Activated naive CD8-positive, alpha-beta T cell treated with anti-CD3 and anti-CD28 coated beads for 36 hours (primary cell): ENCODE measurements around the gene ANKZF1. TPM values are rescaled to one million over a fixed set of nuclear protein-coding genes. Genes with fewer than 3 reads are reported as not detected.
"Not testable (repeated sequence)": the region's sequence is repeated elsewhere in the genome, so short reads cannot be mapped to it uniquely, and the experiment has no call there.

Experiments used
- DNase-seq: peaks from one replicate; pipeline ENCODE4 v3.0.0; 2021
- H3K27ac Mint-ChIP-seq: one replicate; pipeline ENCODE4 v1.8.0; 2022; ENCODE audit warnings: mild to moderate bottlenecking, moderate library complexity, mixed read lengths
- H3K27me3 Mint-ChIP-seq: one replicate; pipeline ENCODE4 v1.8.0; 2022; ENCODE audit warnings: mild to moderate bottlenecking, mixed read lengths
- H3K36me3 Mint-ChIP-seq: one replicate; pipeline ENCODE4 v1.8.0; 2021; ENCODE audit warnings: mild to moderate bottlenecking, mixed read lengths
- H3K4me1 Mint-ChIP-seq: one replicate; pipeline ENCODE4 v1.8.0; 2021; ENCODE audit warnings: mixed read lengths
- H3K4me3 Mint-ChIP-seq: one replicate; pipeline ENCODE4 v1.8.0; 2022; ENCODE audit warnings: mild to moderate bottlenecking, moderate library complexity, mixed read lengths
- H3K9me3 Mint-ChIP-seq: one replicate; pipeline ENCODE4 v1.8.0; 2022; ENCODE audit warnings: mixed read lengths
- total RNA-seq, 2 experiments: library from RNA; stranded (reverse); gene quantifications; one replicate each; pipeline ENCODE4 v1.2.3, GENCODE V29; 2021

The ANKZF1 gene
- total RNA-seq, 2 experiments from 2014 or later, result 102 to 114 TPM

DNA sequence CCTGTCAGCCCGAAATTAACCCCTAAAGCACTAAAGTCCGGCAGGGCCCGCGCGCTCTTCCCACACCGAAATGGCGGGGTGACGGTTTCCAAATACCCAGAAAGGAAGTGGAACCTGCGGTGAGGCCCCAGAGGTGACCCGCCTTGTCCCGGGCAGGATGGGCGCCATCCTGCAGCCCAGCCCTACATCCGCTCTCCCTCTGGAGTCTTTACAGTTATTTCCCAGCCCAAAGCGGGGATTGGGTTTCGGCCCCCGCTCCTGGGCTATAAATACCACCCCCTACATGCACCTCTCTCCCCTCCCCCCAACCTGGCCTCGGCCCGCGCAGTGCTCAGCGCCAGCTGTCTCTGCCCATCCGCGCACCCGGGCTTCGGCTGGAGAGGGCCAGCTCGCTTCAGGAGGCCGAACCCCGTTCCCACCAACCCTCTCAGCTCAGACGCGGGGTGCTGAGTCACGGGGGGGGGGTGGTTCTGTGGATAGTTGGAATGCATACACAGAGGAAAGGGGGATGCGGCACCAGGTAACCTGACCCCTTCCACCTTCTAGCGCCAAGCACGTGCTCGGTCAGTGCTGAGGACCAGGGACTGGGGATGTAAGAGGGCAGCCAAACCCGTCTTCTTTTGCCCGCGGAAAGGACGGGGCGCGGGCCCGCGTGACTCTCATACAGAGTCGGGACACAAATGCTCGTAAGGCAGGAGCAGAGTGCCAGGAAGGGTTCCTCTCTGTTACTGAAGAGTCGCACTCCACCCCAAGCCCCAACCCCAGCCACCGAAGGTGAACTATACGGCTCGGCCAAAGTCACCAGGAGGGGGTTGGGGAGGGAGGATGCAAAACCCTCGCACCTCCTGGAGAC lies 23.5 kb downstream of the ANKZF1 start, which contains the start of gene TUBA4B:
Gene TUBA4B (plus strand): TSS at position 344 of the 853 bp plus-strand sequence. CDS start 165 bp downstream, at position 509.
- Mint-ChIP-seq H3K4me1 (peaks cover 52% of the 10 kb centered on the region), H3K4me3 (peak within 1 kb of the TSS; percentile 97), H3K9me3 (no peaks in the 10 kb centered on the region), H3K27me3 (no peaks in the 10 kb centered on the region), H3K27ac (peak within 1 kb of the TSS; percentile 95), H3K36me3 (peaks cover 38% of the 10 kb centered on the region)
- peak; percentile 66 for DNase-seq

DNA sequence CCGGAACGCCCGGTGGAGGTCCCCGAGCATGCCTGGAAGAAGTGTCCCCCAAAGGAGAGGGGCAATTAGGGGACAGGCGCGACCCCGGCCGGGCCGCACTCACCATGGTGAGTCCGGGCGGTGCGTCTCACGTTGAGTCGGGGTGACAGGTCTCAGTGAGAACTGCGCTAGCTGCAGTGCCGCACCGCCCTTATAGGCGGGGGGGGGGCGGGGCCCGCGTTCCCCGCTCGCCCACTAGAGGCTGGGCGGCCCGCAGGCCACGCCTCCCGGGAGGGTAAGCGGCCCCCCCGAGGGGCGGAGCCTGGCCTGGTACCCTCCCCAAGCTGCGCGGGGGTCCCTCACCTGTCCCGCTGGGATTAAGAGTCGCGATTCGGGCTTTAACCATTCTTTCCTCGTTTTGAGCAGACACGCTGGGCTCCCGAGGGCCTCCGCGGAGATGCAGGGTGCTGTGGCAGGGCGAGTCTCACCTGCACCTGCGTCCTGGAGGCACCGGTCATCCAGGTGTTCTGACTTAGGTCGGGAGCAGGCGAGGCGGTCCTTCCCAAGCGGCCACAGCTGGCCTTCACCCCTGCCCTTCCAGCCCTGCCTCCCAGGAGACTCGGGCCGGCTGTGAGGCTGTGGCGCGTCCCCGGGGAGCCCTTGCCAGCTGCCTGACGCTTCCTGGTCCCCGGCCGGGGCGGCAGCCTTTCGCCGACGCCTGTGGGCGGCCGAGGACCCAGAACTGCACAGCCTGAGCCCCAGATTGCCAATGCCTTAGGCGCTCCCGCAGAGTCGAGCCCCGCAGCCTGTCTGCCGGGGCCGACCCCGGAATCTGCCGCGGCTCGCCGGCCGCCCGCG lies 24.4 kb downstream of the ANKZF1 start, which contains the start of gene TUBA4A:
Gene TUBA4A (minus strand): TSS at position 166 of the 837 bp plus-strand sequence. CDS start 60 bp downstream, at position 106.
- no peaks in the 10 kb centered on the region for H3K9me3 Mint-ChIP-seq
- H3K4me3 Mint-ChIP-seq, result peak within 1 kb of the TSS; percentile 97
- H3K27me3 Mint-ChIP-seq, result no peaks in the 10 kb centered on the region
- peaks cover 43% of the 10 kb centered on the region for H3K4me1 Mint-ChIP-seq
- peak within 1 kb of the TSS; percentile 95 for H3K27ac Mint-ChIP-seq
- H3K36me3 Mint-ChIP-seq, result peaks cover 29% of the 10 kb centered on the region
- peak; percentile 90 for DNase-seq

DNA sequence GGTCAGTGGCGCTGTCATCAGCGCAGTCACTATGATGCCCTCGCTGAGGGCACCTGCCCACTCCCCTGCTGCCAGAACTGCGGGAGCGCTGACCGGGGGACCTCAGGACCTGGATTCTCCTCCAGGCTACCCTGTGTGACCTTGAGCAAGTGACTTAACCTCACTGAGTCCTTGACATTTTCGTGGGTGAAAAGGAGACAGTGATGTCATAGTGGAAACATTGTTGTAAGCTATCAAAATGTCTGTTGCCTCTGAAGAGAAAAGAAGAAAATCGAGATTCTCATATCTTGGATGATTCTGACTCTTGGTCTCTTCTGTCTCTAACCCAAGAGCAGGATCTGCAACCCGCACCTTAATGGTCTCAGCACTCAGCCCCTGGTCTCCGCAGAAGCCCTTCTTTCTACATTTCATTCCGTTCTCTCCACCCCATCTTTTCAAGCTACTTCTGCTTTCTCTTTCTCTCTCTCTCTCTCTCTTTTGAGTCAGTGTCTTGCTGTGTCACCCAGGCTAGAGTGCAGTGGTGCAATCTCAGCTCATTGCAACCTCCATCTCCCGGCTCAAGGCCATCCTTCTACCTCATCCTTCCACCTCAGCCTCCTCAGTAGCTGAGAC lies 25.1 kb downstream of the ANKZF1 start:
- H3K27me3 Mint-ChIP-seq, result no peaks in the 10 kb centered on the region
- H3K4me1 Mint-ChIP-seq, result peaks cover 36% of the 10 kb centered on the region
- peak overlapping the region; percentile 95 for H3K27ac Mint-ChIP-seq

DNA sequence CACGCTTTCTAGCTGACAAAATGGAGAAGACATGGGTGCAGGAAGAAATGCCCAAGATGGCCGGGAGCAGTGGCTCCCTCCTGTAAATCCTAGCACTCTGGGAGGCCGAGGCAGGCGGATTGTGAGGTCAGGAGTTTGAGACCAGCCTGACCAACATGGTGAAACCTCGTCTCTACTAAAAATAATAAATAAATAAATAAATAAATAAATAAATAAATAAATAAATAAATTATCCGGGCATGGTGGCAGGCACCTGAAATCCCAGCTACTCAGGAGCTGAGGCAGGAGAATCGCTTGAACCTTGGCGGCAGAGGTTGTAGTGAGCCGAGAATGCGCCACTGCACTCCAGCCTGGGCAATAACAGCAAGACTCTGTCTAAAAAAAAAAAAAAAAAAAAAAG lies 29.3 kb downstream of the ANKZF1 start:
- not testable (repeated sequence) for H3K9me3 Mint-ChIP-seq, H3K27ac Mint-ChIP-seq, DNase-seq, H3K27me3 Mint-ChIP-seq, H3K36me3 Mint-ChIP-seq, H3K4me3 Mint-ChIP-seq
- H3K4me1 Mint-ChIP-seq, result peaks cover 14% of the 10 kb centered on the region

More for the DNA sequence above, 25.1 kb downstream of the ANKZF1 start:
- H3K9me3 Mint-ChIP-seq, result no peaks in the 10 kb centered on the region
- H3K4me3 Mint-ChIP-seq, result peak overlapping the region; percentile 97
- peaks cover 26% of the 10 kb centered on the region for H3K36me3 Mint-ChIP-seq
- peak; percentile 42 for DNase-seq

DNA sequence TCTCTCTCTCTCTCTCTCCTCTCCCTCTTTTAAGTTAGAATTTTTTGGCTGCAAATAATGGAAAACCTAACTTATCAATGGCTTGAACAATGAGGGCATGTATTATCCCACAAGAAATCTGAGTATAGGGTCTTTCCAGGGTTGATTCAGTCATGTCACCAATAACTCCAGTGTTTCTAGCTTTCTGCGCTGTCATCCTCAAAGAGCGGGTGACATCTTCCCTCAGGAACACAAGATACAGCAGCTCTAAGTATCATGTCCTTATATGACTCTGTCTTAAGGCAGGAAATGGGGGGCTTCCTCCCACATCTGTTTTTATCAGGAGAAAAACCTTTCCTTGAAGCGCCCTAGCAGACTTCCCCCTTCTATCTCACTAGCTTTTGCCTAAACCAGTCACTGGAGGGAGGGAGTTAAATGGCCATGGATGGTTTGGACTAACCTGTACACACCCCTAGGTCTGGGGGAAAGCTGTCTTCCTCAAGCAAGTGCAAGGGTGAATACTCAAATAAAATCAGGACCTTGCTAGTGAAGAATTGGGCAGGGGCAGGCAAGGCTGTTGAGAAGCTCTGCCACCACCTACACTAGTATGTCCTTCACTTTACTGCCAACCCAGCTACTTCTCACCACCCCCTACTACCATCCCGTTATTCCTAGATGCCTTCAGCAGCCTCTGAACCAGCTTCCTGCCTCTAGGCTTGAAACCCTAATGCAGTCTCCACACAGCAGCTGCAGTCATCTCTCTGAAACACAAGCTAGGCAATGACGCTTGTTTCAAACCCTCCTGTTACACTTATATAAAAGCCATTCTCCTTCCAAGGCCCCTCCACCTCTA lies 31.6 kb downstream of the ANKZF1 start:
- Mint-ChIP-seq H3K9me3 (no peaks in the 10 kb centered on the region), H3K4me3 (no peak overlapping the region), H3K27ac (no peak overlapping the region), H3K36me3 (no peaks in the 10 kb centered on the region), H3K27me3 (peaks cover 2% of the 10 kb centered on the region), H3K4me1 (peaks cover 5% of the 10 kb centered on the region)
- no peak for DNase-seq

DNA sequence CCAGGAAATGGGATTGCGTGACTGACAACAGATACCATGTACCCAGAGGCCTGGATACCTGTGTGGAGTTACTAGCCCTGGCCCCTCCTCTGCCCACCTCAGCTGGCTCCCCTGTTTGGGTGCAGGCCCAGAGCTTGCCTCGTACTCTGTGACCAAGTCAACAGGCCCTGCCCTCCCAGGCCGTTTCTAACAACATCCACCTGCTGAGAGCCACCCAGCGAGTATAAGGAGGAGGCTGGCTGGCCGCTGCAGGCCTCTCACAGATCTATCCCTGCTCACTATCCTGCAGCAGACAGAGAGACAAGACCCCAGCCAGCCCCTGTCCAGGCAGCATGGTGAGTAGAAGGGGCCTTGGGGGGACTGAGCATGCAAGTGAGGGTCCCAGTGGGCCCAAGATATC lies 36.6 kb downstream of the ANKZF1 start:
- no peak for DNase-seq
- Mint-ChIP-seq H3K4me3 (no peak overlapping the region), H3K4me1 (peaks cover under 1% of the 10 kb centered on the region), H3K36me3 (no peaks in the 10 kb centered on the region), H3K9me3 (no peaks in the 10 kb centered on the region), H3K27ac (no peak overlapping the region), H3K27me3 (no peaks in the 10 kb centered on the region)

DNA sequence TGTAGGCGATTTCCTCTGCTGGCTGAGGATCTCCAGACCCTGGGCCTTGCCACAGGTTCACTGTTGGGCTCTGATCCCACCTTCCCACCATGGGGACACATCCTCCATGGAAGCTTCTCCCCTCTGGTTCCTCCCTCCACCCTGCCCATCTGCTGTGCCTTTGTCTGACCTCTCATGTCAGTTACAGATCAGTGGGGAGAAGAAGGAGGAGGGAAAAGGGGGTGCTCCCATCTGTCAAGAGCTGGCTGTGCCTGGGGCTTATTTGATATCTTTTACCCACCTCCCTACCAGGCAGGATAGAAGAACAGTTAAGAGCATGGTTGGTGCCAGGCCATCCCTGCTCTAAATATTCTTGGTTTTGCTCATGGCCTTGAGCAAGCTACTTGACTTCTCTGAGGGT lies 37.3 kb downstream of the ANKZF1 start:
- Mint-ChIP-seq H3K9me3 (no peaks in the 10 kb centered on the region), H3K27me3 (no peaks in the 10 kb centered on the region), H3K4me1 (no peaks in the 10 kb centered on the region), H3K4me3 (no peak overlapping the region), H3K27ac (no peak overlapping the region), H3K36me3 (no peaks in the 10 kb centered on the region)
- no peak for DNase-seq

DNA sequence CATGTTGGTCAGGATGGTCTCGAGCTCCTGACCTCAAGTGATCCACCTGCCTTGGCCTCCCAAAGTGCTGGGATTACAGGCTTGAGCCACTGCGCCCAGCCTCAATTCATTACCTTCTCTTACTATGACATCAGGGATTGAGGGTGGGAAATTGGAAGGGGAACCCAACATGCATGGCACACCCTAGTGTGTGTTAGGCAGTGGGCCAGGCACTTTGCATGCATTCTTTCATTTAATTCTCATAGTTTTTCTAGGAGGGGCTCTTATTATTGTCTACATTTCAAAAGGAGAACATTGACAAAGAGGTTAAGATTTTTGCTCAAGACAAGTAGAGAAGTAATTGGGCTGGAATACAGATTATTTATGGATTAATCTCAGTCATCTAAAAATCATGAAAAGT lies 38.7 kb downstream of the ANKZF1 start:
- no peaks in the 10 kb centered on the region for H3K27me3 Mint-ChIP-seq
- H3K27ac Mint-ChIP-seq, result no peak overlapping the region
- H3K36me3 Mint-ChIP-seq, result no peaks in the 10 kb centered on the region
- DNase-seq, result no peak
- no peaks in the 10 kb centered on the region for H3K9me3 Mint-ChIP-seq
- H3K4me1 Mint-ChIP-seq, result peaks cover 2% of the 10 kb centered on the region
- H3K4me3 Mint-ChIP-seq, result no peak overlapping the region

DNA sequence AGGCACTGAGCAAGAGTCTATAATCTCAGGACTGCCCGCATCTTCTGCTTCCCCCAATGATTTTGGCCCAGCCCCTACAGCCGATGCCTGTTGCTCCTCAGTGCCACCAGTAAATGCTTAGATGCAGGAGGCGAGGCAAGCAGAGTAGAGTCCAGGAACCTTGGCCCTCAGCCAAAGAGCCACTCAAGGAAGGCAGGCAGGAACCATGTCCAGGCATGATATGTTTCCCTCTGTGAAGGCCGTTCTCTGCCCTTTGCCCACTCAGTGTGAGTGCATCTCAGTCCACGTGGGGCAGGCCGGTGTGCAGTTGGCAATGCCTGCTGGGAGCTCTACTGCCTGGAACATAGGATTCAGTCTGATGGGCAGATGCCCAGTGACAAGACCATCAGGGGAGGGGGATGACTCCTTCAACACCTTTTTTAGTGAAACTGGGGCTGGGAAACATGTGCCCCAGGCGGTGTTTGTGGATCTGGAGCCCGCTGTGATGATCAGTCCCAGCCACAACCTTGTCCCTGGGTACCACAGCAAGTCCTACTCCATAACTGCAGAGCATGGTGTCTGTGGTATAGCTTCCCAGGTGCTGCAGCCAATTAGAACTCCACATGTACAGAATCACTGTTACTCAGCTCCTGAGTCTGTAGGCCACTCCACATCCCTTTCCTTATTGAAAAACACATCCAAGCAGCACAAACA lies 39.9 kb downstream of the ANKZF1 start:
- peaks cover 2% of the 10 kb centered on the region for H3K4me1 Mint-ChIP-seq
- H3K9me3 Mint-ChIP-seq, result no peaks in the 10 kb centered on the region
- H3K27me3 Mint-ChIP-seq, result no peaks in the 10 kb centered on the region
- DNase-seq, result no peak
- no peaks in the 10 kb centered on the region for H3K36me3 Mint-ChIP-seq
- H3K4me3 Mint-ChIP-seq, result no peak overlapping the region
- H3K27ac Mint-ChIP-seq, result no peak overlapping the region

DNA sequence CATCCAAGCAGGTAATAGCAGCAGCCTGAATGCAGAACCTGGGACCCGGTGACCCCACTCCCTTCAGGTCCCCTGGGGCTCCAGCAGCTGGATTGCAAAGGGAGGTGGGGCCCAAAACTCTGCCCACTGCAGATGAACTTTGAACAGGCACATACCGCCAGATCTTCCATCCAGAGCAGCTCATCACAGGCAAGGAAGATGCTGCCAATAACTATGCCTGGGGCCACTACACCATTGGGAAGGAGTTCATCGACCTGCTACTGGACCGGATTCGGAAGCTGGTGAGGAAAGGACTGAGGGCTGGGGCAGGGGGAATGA lies 40.4 kb downstream of the ANKZF1 start:
- H3K4me1 Mint-ChIP-seq, result peaks cover 2% of the 10 kb centered on the region
- no peaks in the 10 kb centered on the region for H3K9me3 Mint-ChIP-seq
- no peaks in the 10 kb centered on the region for H3K36me3 Mint-ChIP-seq
- no peaks in the 10 kb centered on the region for H3K27me3 Mint-ChIP-seq
- no peak overlapping the region for H3K4me3 Mint-ChIP-seq
- H3K27ac Mint-ChIP-seq, result no peak overlapping the region
- DNase-seq, result no peak

DNA sequence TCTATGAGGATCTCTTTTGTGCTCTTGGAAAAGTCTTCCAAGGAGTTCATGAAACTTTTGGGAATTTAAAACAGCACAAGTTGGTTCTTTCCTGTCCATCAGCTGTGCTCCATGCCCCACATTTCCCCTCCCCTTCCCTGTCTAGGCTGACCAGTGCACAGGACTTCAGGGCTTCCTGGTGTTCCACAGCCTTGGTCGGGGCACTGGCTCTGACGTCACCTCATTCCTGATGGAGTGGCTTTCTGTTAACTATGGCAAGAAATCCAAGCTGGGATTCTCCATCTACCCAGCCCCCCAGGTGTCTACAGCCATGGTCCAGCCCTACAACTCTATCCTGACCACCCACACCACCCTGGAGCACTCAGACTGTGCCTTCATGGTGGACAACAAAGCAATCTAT lies 41.4 kb downstream of the ANKZF1 start:
- H3K9me3 Mint-ChIP-seq, result no peaks in the 10 kb centered on the region
- H3K4me1 Mint-ChIP-seq, result peaks cover 2% of the 10 kb centered on the region
- H3K27ac Mint-ChIP-seq, result no peak overlapping the region
- H3K27me3 Mint-ChIP-seq, result no peaks in the 10 kb centered on the region
- H3K4me3 Mint-ChIP-seq, result no peak overlapping the region
- DNase-seq, result no peak
- H3K36me3 Mint-ChIP-seq, result no peaks in the 10 kb centered on the region

DNA sequence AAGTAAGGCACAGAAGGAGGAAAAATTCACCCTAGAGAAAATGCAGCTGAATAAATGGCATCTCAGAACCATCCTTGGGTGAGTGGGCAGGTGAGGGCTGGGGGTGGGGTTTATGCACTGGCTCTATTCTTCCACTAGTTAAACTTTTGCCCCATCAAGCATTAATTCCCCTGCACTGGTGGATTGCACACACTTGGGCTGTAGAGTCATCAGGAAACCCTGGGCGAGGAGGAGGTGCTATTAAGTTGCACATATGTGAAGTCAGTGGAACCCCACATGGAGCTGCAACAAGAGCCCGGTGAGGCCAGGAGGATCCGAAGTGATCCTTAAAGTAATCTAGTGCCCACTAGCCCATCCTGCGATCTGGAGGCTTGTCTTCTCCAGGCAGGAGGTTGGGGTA lies 42.8 kb downstream of the ANKZF1 start:
- no peak overlapping the region for H3K4me3 Mint-ChIP-seq
- H3K4me1 Mint-ChIP-seq, result peaks cover 3% of the 10 kb centered on the region
- no peak for DNase-seq
- H3K27me3 Mint-ChIP-seq, result no peaks in the 10 kb centered on the region
- H3K36me3 Mint-ChIP-seq, result no peaks in the 10 kb centered on the region
- no peak overlapping the region for H3K27ac Mint-ChIP-seq
- H3K9me3 Mint-ChIP-seq, result no peaks in the 10 kb centered on the region

DNA sequence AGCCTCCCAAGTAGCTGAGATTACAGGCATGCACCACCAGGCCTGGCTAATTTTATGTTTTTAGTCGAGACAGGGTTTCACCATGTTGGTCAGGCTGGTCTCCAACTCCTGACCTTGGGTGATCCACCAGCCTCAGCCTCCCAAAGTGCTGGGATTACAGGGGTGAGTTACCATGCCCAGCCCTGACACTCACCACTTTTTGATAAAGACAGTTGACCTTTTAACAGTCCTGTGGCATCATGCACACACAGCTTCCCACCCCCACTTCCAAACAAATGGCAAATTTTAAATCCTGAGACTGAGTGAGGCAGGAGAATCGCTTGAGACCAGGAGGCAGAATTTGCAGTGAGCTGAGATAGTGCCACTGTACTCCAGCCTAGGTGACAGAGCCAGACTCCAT lies 43.4 kb downstream of the ANKZF1 start:
- Mint-ChIP-seq H3K4me3 (no peak overlapping the region), H3K27ac (no peak overlapping the region), H3K27me3 (no peaks in the 10 kb centered on the region), H3K4me1 (peaks cover 9% of the 10 kb centered on the region), H3K9me3 (no peaks in the 10 kb centered on the region), H3K36me3 (no peaks in the 10 kb centered on the region)
- no peak for DNase-seq

DNA sequence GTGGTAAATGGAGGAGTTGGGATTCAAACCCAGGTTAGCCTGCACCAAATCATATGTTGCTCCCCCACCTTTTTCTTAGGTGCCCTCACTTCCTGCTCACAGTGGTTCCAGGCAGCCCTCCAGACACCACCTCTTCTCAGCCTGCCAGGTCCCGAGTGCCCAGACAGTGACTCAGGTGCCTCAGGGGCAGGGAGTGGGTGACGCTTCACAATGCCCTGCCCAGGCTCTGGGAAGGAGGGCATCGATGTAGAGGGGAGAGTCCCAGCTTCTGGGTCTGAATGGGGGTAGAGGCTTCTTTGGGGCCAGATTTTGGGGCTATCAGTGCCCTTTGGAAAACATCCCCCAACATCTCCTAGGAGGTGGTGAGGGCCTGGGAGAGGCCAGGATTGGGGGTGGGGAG lies 44.3 kb downstream of the ANKZF1 start:
- no peaks in the 10 kb centered on the region for H3K27me3 Mint-ChIP-seq
- peaks cover 19% of the 10 kb centered on the region for H3K4me1 Mint-ChIP-seq
- no peaks in the 10 kb centered on the region for H3K36me3 Mint-ChIP-seq
- H3K9me3 Mint-ChIP-seq, result no peaks in the 10 kb centered on the region
- no peak overlapping the region for H3K27ac Mint-ChIP-seq
- DNase-seq, result no peak
- no peak overlapping the region for H3K4me3 Mint-ChIP-seq
